Parathyroid adenoma (tissue), 2 donors: ENCODE results near the gene TSC22D3.

Experiments
- H2AFZ ChIP-seq: fragments of 300-600 bp; sonication (generic); one replicate; pipeline ENCODE4 v1.7.0; 2017; ENCODE audit warnings: antibody characterized with exemption, mild to moderate bottlenecking
- H3K27ac ChIP-seq: fragments of 300-600 bp; sonication (generic); one replicate; pipeline ENCODE4 v1.7.0; 2017
- H3K27me3 ChIP-seq: fragments of 300-600 bp; sonication (generic); one replicate; pipeline ENCODE4 v1.7.0; 2017; ENCODE audit warnings: low read length; ENCODE audit not compliant: control insufficient read depth, insufficient read depth
- H3K36me3 ChIP-seq: fragments of 300-600 bp; sonication (generic); one replicate; pipeline ENCODE4 v1.7.0; 2017; ENCODE audit warnings: low read length; ENCODE audit not compliant: control insufficient read depth, insufficient read depth
- H3K4me1 ChIP-seq: fragments of 300-600 bp; sonication (generic); one replicate; pipeline ENCODE4 v1.7.0; 2017; ENCODE audit warnings: control low read depth
- H3K4me2 ChIP-seq: fragments of 300-600 bp; sonication (generic); one replicate; pipeline ENCODE4 v1.7.0; 2017; ENCODE audit warnings: low read length
- H3K4me3 ChIP-seq: fragments of 300-600 bp; sonication (generic); one replicate; pipeline ENCODE4 v1.7.0; 2017; ENCODE audit warnings: low read depth, low read length
- H3K79me2 ChIP-seq: fragments of 300-600 bp; sonication (generic); one replicate; pipeline ENCODE4 v1.7.0; 2017; ENCODE audit warnings: control low read depth
- H3K9ac ChIP-seq: fragments of 300-600 bp; sonication (generic); one replicate; pipeline ENCODE4 v1.7.0; 2017; ENCODE audit warnings: mild to moderate bottlenecking
- H3K9me3 ChIP-seq: fragments of 300-600 bp; sonication (generic); one replicate; pipeline ENCODE4 v1.7.0; 2017; ENCODE audit warnings: low read length; ENCODE audit not compliant: control insufficient read depth
- TF ChIP-seq, protein P1 (sequence below): fragments of 300-600 bp; sonication (generic); IDR thresholded peaks from one replicate; pipeline ENCODE4 v1.7.0; 2017; ENCODE audit warnings: antibody characterized with exemption, mild to moderate bottlenecking
- donor health status: primary hyperparathyroidism.

The TSC22D3 gene

DNA sequence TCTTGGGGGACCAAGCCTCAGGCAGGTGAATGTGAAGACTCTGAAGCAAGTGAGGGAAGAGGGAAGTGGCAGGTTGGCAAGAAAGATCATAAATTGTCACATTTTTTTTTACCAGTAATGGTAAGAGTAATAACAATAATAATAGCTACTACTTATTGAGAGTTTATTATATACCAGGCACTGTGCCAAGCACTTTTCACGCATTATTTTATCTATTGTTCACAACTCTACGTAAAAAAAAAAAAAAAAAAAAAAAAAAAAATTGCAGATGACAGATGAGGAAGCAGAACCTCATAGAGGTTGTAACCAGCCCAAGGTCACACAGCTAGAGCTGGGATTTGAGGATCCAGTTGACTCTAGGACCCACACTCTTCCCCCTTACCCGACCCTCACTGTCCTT lies 40.9 kb downstream of the TSC22D3 start:
- Histone ChIP-seq H3K36me3 (no peaks in the 10 kb centered on the region), H3K4me3 (no peak overlapping the region), H3K27me3 (no peaks in the 10 kb centered on the region), H3K4me2 (no peak overlapping the region), H3K9me3 (no peaks in the 10 kb centered on the region), H3K79me2 (peaks cover 4% of the 10 kb centered on the region), H3K4me1 (peaks cover 55% of the 10 kb centered on the region), H3K27ac (peak overlapping the region; percentile 15), H3K9ac (no peak overlapping the region), H2AFZ (no peak overlapping the region)
- TF ChIP-seq, protein P1, sequence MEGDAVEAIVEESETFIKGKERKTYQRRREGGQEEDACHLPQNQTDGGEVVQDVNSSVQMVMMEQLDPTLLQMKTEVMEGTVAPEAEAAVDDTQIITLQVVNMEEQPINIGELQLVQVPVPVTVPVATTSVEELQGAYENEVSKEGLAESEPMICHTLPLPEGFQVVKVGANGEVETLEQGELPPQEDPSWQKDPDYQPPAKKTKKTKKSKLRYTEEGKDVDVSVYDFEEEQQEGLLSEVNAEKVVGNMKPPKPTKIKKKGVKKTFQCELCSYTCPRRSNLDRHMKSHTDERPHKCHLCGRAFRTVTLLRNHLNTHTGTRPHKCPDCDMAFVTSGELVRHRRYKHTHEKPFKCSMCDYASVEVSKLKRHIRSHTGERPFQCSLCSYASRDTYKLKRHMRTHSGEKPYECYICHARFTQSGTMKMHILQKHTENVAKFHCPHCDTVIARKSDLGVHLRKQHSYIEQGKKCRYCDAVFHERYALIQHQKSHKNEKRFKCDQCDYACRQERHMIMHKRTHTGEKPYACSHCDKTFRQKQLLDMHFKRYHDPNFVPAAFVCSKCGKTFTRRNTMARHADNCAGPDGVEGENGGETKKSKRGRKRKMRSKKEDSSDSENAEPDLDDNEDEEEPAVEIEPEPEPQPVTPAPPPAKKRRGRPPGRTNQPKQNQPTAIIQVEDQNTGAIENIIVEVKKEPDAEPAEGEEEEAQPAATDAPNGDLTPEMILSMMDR = no peak

DNA sequence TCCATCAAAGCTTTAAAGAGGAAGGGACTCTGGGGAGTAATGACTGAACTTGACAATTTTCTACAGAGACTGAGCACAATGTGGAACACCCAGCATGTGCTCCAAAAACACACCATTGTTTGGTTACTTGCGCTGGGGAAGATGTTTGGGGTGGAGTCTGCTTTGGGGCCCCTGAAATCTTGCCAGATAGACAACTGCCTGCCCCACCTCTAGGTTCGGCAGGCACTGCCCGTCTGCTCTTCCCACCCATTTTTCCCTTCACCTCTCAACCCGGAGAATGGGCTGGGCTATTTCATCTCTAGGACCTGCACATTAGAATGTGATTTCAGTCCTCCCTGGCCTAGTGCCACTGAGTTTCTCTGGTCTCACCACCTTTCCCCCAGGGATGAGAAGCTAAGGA lies 41.9 kb downstream of the TSC22D3 start:
- no peak overlapping the region for H3K4me3 ChIP-seq
- H3K27me3 ChIP-seq = no peaks in the 10 kb centered on the region
- H3K4me1 ChIP-seq = peaks cover 59% of the 10 kb centered on the region
- peaks cover 4% of the 10 kb centered on the region for H3K79me2 ChIP-seq
- no peaks in the 10 kb centered on the region for H3K36me3 ChIP-seq
- peak overlapping the region; percentile 44 for H3K27ac ChIP-seq
- no peak overlapping the region for H3K9ac ChIP-seq
- TF ChIP-seq, protein P1 = no peak
- no peak overlapping the region for H2AFZ ChIP-seq
- H3K9me3 ChIP-seq = no peaks in the 10 kb centered on the region
- no peak overlapping the region for H3K4me2 ChIP-seq

- Histone ChIP-seq H3K4me2 (peak overlapping the region; percentile 55), H3K27ac (peak overlapping the region; percentile 91), H3K4me3 (peak overlapping the region; percentile 20), H3K9ac (no peak overlapping the region), H3K79me2 (peaks cover 2% of the 10 kb centered on the region), H3K36me3 (no peaks in the 10 kb centered on the region), H2AFZ (peak overlapping the region; percentile 42), H3K9me3 (no peaks in the 10 kb centered on the region), H3K27me3 (no peaks in the 10 kb centered on the region), H3K4me1 (peaks cover 53% of the 10 kb centered on the region)
- TF ChIP-seq, protein P1 = no peak
Measured at GRCh38 chrX:107731831-107732502, 43.6 kb downstream of the TSC22D3 start.

GRCh38 chrX:107730991-107731766 lies 44.4 kb downstream of the TSC22D3 start:
- Histone ChIP-seq H2AFZ (no peak overlapping the region), H3K36me3 (no peaks in the 10 kb centered on the region), H3K79me2 (peaks cover 2% of the 10 kb centered on the region), H3K4me2 (peak overlapping the region; percentile 55), H3K9me3 (no peaks in the 10 kb centered on the region), H3K4me3 (peak overlapping the region; percentile 20), H3K27ac (peak overlapping the region; percentile 91), H3K27me3 (no peaks in the 10 kb centered on the region), H3K4me1 (peaks cover 50% of the 10 kb centered on the region), H3K9ac (no peak overlapping the region)
- TF ChIP-seq, protein P1 = no peak
